Endodermal cell (in vitro differentiated cells): ENCODE data around the gene NHEJ1. TPM values are rescaled to one million over a fixed set of nuclear protein-coding genes. Genes with fewer than 3 reads are reported as not detected.
A peak's percentile ranks its signal among the peaks of the same experiment; 100 is the strongest.

Experiments
- DNase-seq: peaks from one replicate; pipeline ENCODE4 v3.0.0-alpha.2; 2017
- H3K27ac ChIP-seq: 2 replicates; pipeline ENCODE4 v1.5.1; 2013; ENCODE audit warnings: mild to moderate bottlenecking, low read depth, low read length, moderate library complexity
- H3K27me3 ChIP-seq: 2 replicates; pipeline ENCODE4 v1.6.1; 2013; ENCODE audit warnings: mild to moderate bottlenecking, low read length, moderate library complexity; ENCODE audit not compliant: insufficient read depth, control insufficient read depth, poor library complexity, severe bottlenecking
- H3K36me3 ChIP-seq: 2 replicates; pipeline ENCODE4 v1.7.0; 2013; ENCODE audit warnings: mild to moderate bottlenecking, low read length, moderate library complexity; ENCODE audit not compliant: control insufficient read depth, insufficient read depth
- H3K4me1 ChIP-seq: one replicate; pipeline ENCODE4 v1.7.0; 2013; ENCODE audit warnings: low read length; ENCODE audit not compliant: control insufficient read depth, insufficient read depth
- H3K4me3 ChIP-seq: 2 replicates; pipeline ENCODE4 v1.5.1; 2013; ENCODE audit warnings: mild to moderate bottlenecking, low read length, moderate library complexity
- H3K9ac ChIP-seq: 2 replicates; pipeline ENCODE4 v1.6.1; 2013; ENCODE audit warnings: mild to moderate bottlenecking, low read length, moderate library complexity; ENCODE audit not compliant: poor library complexity, severe bottlenecking; ENCODE audit errors: extremely low read depth
- H3K9me3 ChIP-seq: 2 replicates; pipeline ENCODE4 v1.6.1; 2013; ENCODE audit warnings: mild to moderate bottlenecking, low read length, moderate library complexity; ENCODE audit not compliant: control insufficient read depth
- H3K27ac Mint-ChIP-seq: 2 replicates; pipeline ENCODE4 v1.8.0; 2020; ENCODE audit warnings: mixed read lengths
- H3K27me3 Mint-ChIP-seq: 2 replicates; pipeline ENCODE4 v1.8.0; 2021; ENCODE audit warnings: mild to moderate bottlenecking, mixed read lengths; ENCODE audit not compliant: insufficient read depth
- H3K36me3 Mint-ChIP-seq: 2 replicates; pipeline ENCODE4 v1.8.0; 2020; ENCODE audit warnings: low read depth, mixed read lengths
- H3K4me1 Mint-ChIP-seq: 2 replicates; pipeline ENCODE4 v1.8.0; 2020; ENCODE audit warnings: mixed read lengths
- H3K4me3 Mint-ChIP-seq: 2 replicates; pipeline ENCODE4 v1.8.0; 2020; ENCODE audit warnings: mild to moderate bottlenecking, moderate library complexity, mixed read lengths
- H3K9me3 Mint-ChIP-seq: 2 replicates; pipeline ENCODE4 v1.8.0; 2020; ENCODE audit warnings: mild to moderate bottlenecking, mixed read lengths
- CTCF ChIP-seq: fragments of 200-600 bp; sonication (generic); conservative IDR thresholded peaks from 2 replicates; pipeline ENCODE4 v1.5.0; 2021; ENCODE audit warnings: antibody characterized with exemption, mild to moderate bottlenecking
- WGBS, 2 experiments: methylation state at CpG; one replicate each; pipeline versions ENCODE4 v1.1.5 to v1.1.7; 2013; ENCODE audit warnings: missing lambda C conversion rate in 2 of 2, mixed read lengths in 1 of 2; ENCODE audit not compliant: insufficient coverage in 1 of 2, insufficient read length in 1 of 2; 5-methylcytosine and 5-hydroxymethylcytosine counted together
- total RNA-seq, 2 donors: library from RNA; stranded (reverse); fragmentation: NEBNext Ultra II Directional in 1 of 2; extraction: Animal tissue kit (Norgen Biotek cat#: 25700) in 1 of 2; gene quantifications; 2 replicates in 1 of 2; 3 replicates in 1 of 2; pipeline ENCODE4 v1.2.1, GENCODE V29; 2021

Gene NHEJ1
- total RNA-seq, 2 donors from 2014 or later = 16.2 to 27.4 TPM

- Mint-ChIP-seq H3K4me3 (no peak overlapping the region), H3K36me3 (no peaks in the 10 kb centered on the region), H3K27ac (no peak overlapping the region), H3K9me3 (no peaks in the 10 kb centered on the region), H3K4me1 (peaks cover 38% of the 10 kb centered on the region), H3K27me3 (no peaks in the 10 kb centered on the region)
- Histone ChIP-seq H3K9ac (no peak overlapping the region), H3K36me3 (no peaks in the 10 kb centered on the region), H3K27me3 (no peaks in the 10 kb centered on the region), H3K4me1 (peaks cover 6% of the 10 kb centered on the region), H3K9me3 (no peaks in the 10 kb centered on the region), H3K27ac (no peak overlapping the region), H3K4me3 (no peak overlapping the region)
- TF ChIP-seq CTCF = no peak
- no peak for DNase-seq
- 98 to 100% methylated on average over 2 of the region's 2 CpGs for WGBS, 2 experiments
Observed at GRCh38 chr2:219112062-219112406, 48.6 kb downstream of the NHEJ1 start.

GRCh38 chr2:219111375-219112061, 49.1 kb downstream of the NHEJ1 start:
- Histone ChIP-seq H3K27ac (no peak overlapping the region), H3K4me1 (peaks cover 6% of the 10 kb centered on the region), H3K27me3 (no peaks in the 10 kb centered on the region), H3K36me3 (no peaks in the 10 kb centered on the region), H3K4me3 (no peak overlapping the region), H3K9ac (no peak overlapping the region), H3K9me3 (no peaks in the 10 kb centered on the region)
- 90 to 100% methylated on average over 1 to 5 of the region's 5 CpGs for WGBS, 2 experiments
- Mint-ChIP-seq H3K4me1 (peaks cover 33% of the 10 kb centered on the region), H3K9me3 (no peaks in the 10 kb centered on the region), H3K27ac (no peak overlapping the region), H3K36me3 (no peaks in the 10 kb centered on the region), H3K27me3 (no peaks in the 10 kb centered on the region), H3K4me3 (no peak overlapping the region)
- DNase-seq = no peak
- no peak for TF ChIP-seq CTCF

GRCh38 chr2:219109471-219109870, 51.1 kb downstream of the NHEJ1 start:
- peak; percentile 88 for DNase-seq
- H3K4me1 ChIP-seq = peaks cover 6% of the 10 kb centered on the region
- H3K36me3 ChIP-seq = no peaks in the 10 kb centered on the region
- no peaks in the 10 kb centered on the region for H3K27me3 ChIP-seq
- Mint-ChIP-seq H3K9me3 (no peaks in the 10 kb centered on the region), H3K4me3 (no peak overlapping the region), H3K4me1 (peaks cover 31% of the 10 kb centered on the region), H3K36me3 (no peaks in the 10 kb centered on the region), H3K27ac (no peak overlapping the region), H3K27me3 (peaks cover 3% of the 10 kb centered on the region)
- H3K9ac ChIP-seq = no peak overlapping the region
- TF ChIP-seq CTCF = no peak
- H3K4me3 ChIP-seq = no peak overlapping the region
- 43% methylated on average over 2 of the region's 3 CpGs; no CpG with 5 or more reads in 1 of the 2 experiments for WGBS, 2 experiments
- H3K9me3 ChIP-seq = no peaks in the 10 kb centered on the region
- H3K27ac ChIP-seq = no peak overlapping the region
